Measurements from ENCODE around the gene ACCSL. TPM values are rescaled to one million over a fixed set of nuclear protein-coding genes. Genes with fewer than 3 reads are reported as not detected.

The ACCSL gene
- total RNA-seq: not detected in 2 replicates

GRCh38 chr11:44047931-44048431, at the start of gene ACCSL:
Gene ACCSL (plus strand): TSS chr11:44047981. CDS start chr11:44048037, 56 bp downstream.

DNA sequence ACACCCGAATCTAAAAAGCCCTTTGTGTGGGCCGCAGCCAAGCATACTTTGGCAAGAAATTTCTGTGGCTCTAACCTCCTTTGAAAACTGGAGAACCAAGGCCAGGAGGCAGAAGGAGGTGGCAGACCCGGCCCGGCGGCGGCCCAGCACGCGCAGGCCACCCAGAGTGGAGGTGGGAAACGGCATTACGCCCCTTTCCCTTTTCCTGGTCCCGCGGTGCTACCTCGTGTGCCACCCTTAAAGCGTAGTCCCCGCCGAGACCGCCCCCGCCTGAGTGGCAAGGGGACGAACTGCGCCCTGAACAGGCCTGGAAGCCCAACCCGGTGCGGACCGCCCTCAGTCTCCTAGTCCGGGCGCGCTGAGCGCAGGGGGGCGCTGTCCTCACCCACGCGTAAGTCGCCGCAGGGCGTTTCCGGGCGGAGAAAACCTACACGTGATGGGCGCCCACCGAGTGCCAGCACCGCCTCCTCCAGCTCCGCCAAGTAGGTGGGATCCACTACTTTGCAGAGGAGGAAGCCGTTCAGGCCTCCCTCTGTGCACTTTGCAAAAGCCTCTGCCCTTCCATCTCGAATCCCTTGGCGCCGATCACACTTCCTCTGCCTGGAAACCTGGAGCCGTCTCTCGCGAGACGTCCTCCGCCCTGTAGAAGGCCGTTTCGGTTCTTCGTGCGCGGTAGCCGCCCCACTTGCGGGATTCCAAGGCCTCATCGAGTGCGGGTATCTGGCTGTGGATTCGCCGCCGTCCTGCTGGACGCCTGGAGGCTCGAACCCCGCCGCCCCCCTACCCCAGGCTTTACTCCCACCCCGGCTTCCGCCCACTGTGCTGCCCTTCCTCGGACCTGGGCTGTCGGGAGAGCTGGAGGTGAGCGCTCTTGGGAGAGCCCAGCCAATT, 18.3 kb downstream of the ACCSL start, which contains the start of gene ACCS:
TSS of gene ACCS (plus strand) at position 430 of the 891 bp plus-strand sequence. CDS start 1,358 bp downstream, outside the sequence.

DNA sequence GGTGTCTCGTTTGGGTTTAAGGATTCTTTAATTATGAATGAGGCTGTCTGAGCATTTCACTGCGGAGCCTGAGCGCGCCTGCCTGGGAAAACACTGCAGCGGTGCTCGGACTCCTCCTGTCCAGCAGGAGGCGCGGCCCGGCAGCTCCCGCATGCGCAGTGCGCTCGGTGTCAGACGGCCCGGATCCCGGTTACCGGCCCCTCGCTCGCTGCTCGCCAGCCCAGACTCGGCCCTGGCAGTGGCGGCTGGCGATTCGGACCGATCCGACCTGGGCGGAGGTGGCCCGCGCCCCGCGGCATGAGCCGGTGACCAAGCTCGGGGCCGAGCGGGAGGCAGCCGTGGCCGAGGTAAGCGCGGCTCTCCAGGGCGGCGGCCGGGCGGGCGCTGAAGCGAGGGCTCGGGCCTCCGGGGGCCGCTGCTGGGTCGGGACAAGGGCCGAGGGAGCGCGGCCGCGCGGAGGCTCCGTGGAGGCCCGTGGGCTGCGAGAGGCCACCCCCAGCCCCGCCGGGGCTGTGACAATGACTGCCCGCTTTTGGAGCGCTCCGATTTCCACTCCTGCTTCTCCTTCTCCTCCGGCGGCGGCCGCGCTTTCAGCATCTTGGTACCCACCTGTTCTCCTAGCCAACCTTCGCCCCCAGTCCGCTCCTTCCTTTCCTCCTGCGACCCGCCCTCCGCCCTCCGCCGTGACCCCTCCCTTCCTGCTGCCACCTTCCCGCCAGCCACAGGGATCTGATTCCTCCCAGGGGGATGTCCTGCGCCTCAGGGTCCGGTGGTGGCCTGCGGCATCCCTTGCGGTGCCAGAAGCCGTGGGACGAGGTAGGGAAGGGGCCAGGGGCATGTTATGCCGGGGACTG, 48.0 kb downstream of the ACCSL start, which contains the start of gene EXT2:
TSS of gene EXT2 (plus strand) at position 173 of the 854 bp plus-strand sequence. CDS start 12,035 bp downstream, outside the sequence.

Other genes starting within 250 kb of the ACCSL start
- 17.1 and 19.4 TPM in 2 replicates for gene ALKBH3, start 167.2 kb upstream of the ACCSL start, total RNA-seq
- 8.4 and 23.7 TPM in 2 replicates for gene C11orf96, start 105.3 kb upstream of the ACCSL start, total RNA-seq
- 8.5 and 10.1 TPM in 2 replicates for gene ACCS, start 18.3 kb downstream of the ACCSL start, total RNA-seq
- 260 and 299 TPM in 2 replicates for gene EXT2, start 47.7 kb downstream of the ACCSL start, total RNA-seq

Data from smooth muscle cell of the pulmonary artery (primary cell).